ENCODE data around the gene BUB3.
A peak's percentile ranks its signal among the peaks of the same experiment; 100 is the strongest.

BUB3 gene, protein sequence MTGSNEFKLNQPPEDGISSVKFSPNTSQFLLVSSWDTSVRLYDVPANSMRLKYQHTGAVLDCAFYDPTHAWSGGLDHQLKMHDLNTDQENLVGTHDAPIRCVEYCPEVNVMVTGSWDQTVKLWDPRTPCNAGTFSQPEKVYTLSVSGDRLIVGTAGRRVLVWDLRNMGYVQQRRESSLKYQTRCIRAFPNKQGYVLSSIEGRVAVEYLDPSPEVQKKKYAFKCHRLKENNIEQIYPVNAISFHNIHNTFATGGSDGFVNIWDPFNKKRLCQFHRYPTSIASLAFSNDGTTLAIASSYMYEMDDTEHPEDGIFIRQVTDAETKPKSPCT

DNA sequence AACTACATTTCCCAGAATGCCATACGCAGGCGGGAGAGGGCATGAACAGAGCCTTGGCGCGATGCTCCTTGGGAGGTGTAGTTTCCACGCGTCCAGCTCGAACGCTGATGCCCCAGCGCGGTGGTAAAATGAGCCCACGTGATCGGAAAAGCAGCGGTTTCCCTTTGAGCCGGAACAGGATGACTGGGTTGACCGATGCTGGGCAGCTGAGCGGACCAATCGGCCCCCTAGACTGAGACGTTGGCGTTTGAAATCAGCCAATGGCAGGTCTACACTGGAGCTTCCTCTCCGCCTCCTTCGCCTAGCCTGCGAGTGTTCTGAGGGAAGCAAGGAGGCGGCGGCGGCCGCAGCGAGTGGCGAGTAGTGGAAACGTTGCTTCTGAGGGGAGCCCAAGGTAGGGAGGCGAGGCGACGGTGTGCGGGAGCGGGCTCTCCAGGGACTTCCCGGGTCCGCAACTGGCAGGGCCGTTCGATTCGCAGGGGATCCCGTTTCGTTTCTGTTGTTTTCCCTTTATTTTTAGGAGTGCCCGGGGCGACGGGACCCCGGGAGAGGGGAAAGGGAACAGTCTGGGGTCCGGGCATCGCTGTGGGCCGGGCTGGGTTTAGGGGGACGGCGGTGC, at the start of gene BUB3:
TSS of gene BUB3 (plus strand) at position 311 of the 619 bp plus-strand sequence. CDS start 516 bp downstream, outside the sequence.
- peak within 1 kb of the TSS; percentile 73 for H3K4me2 ChIP-seq (ENCODE audit: low read length)
- peak within 1 kb of the TSS; percentile 99 for H3K9ac ChIP-seq (ENCODE audit: low read length)
- H3K36me3 ChIP-seq (ENCODE audit: insufficient read depth, low read length): peaks cover 45% of the 10 kb centered on the region
- TF ChIP-seq, protein P1, sequence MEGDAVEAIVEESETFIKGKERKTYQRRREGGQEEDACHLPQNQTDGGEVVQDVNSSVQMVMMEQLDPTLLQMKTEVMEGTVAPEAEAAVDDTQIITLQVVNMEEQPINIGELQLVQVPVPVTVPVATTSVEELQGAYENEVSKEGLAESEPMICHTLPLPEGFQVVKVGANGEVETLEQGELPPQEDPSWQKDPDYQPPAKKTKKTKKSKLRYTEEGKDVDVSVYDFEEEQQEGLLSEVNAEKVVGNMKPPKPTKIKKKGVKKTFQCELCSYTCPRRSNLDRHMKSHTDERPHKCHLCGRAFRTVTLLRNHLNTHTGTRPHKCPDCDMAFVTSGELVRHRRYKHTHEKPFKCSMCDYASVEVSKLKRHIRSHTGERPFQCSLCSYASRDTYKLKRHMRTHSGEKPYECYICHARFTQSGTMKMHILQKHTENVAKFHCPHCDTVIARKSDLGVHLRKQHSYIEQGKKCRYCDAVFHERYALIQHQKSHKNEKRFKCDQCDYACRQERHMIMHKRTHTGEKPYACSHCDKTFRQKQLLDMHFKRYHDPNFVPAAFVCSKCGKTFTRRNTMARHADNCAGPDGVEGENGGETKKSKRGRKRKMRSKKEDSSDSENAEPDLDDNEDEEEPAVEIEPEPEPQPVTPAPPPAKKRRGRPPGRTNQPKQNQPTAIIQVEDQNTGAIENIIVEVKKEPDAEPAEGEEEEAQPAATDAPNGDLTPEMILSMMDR (IDR thresholded peaks at IDR 0.05; ENCODE audit: low read length): no peak
- TF ChIP-seq EZH2 (IDR thresholded peaks at IDR 0.05; ENCODE audit: borderline replicate concordance, low read length): no peak
- no peaks in the 10 kb centered on the region for H3K9me3 ChIP-seq (ENCODE audit: low read length)
- H2AFZ ChIP-seq (ENCODE audit: low read length): peak within 1 kb of the TSS; percentile 25
- H3K79me2 ChIP-seq (ENCODE audit: insufficient read depth, low read length): peaks cover 46% of the 10 kb centered on the region
- peaks cover 4% of the 10 kb centered on the region; the same call in 1 of the 2 replicates for H3K27me3 ChIP-seq (ENCODE audit: insufficient read depth, low read length)
- peak within 1 kb of the TSS; percentile 85 for H3K27ac ChIP-seq (ENCODE audit: low read depth, low read length, poor library complexity, severe bottlenecking)
- H4K20me1 ChIP-seq (ENCODE audit: insufficient read depth, low read length): no peaks in the 10 kb centered on the region
- no peaks in the 10 kb centered on the region for H3F3A ChIP-seq (ENCODE audit: insufficient read depth, low read length)
- H3K4me3 ChIP-seq (ENCODE audit: low read depth, low read length, poor library complexity, severe bottlenecking): peak within 1 kb of the TSS; percentile 83
- H3K9me2 ChIP-seq (ENCODE audit: low read depth, low read length): no peaks in the 10 kb centered on the region
- H3K4me1 ChIP-seq (ENCODE audit: insufficient read depth, low read length, severe bottlenecking): peaks cover 55% of the 10 kb centered on the region

DNA sequence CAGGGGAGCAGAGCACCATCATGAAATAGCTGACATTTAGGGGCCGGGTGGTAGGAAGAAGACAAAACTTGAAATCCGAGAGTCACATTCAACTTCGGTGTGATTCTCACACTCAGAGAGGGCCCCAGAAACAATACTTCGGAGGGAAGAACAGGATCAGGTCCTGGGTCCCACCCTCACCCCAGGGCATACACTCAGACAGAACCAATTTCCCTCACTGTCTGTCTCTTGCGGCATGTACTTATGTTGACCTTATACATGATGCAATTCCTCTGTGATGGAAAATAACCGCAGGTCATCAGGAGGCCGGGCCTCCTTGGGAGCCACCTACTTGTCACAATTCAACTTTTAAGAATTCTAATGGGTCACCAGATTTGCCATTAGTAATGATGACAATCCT, 44.7 kb upstream of the BUB3 start:
- Histone ChIP-seq H3K27ac (ENCODE audit: low read depth, low read length, poor library complexity, severe bottlenecking) (no peak overlapping the region), H3K9me2 (ENCODE audit: low read depth, low read length) (no peaks in the 10 kb centered on the region), H3K4me3 (ENCODE audit: low read depth, low read length, poor library complexity, severe bottlenecking) (no peak overlapping the region), H3K27me3 (ENCODE audit: insufficient read depth, low read length) (no peaks in the 10 kb centered on the region; the same call in 1 of the 2 replicates), H2AFZ (ENCODE audit: low read length) (no peak overlapping the region), H3K4me2 (ENCODE audit: low read length) (no peak overlapping the region), H3K79me2 (ENCODE audit: insufficient read depth, low read length) (no peaks in the 10 kb centered on the region), H4K20me1 (ENCODE audit: insufficient read depth, low read length) (no peaks in the 10 kb centered on the region), H3K9me3 (ENCODE audit: low read length) (no peaks in the 10 kb centered on the region), H3K36me3 (ENCODE audit: insufficient read depth, low read length) (no peaks in the 10 kb centered on the region), H3K9ac (ENCODE audit: low read length) (no peak overlapping the region), H3F3A (ENCODE audit: insufficient read depth, low read length) (no peaks in the 10 kb centered on the region), H3K4me1 (ENCODE audit: insufficient read depth, low read length, severe bottlenecking) (no peaks in the 10 kb centered on the region)
- TF ChIP-seq, protein P1 (IDR thresholded peaks at IDR 0.05; ENCODE audit: low read length): no peak
- TF ChIP-seq EZH2 (IDR thresholded peaks at IDR 0.05; ENCODE audit: borderline replicate concordance, low read length): no peak

DNA sequence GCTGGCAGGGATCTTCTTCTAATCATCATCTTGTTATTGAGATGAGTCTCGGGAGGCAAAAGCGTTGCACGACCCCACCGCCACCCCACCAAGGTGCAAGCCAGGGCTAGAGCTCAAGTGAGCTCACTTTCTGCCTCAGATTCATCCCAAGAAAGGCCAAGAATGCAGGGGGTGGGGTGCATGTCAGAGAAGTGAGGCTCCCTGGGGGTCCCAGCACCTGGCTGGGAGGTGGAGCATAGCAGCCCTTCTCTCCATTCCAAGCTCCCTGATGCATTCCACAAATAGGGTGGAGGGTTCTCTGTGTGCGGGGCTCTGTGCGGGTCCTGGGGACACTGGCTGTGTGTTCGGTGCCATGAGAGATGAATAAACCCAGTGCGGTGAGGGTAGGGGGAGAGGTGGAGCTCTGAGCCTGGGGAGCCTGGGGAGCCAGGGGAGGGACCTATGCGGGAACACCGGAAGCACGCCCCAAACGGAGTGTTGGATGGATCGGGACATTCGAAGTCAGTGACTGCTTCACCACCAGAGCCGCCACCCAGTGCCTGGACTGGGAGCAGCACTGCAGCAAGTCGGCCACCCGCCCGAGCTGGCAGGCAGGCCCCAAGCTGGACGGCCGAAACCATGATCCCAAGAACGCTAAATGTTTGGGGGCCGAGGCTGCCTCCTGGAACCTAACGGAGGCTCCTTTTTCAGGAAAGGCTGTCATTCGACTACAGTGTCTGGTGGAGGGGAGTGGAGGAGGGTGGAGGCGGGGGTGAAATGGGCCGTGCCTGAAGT, 36.4 kb upstream of the BUB3 start:
- Histone ChIP-seq H3K27me3 (ENCODE audit: insufficient read depth, low read length) (0 out of 2 replicates have a peak, but pooled peaks cover 3% of the 10 kb centered on the region), H3K79me2 (ENCODE audit: insufficient read depth, low read length) (no peaks in the 10 kb centered on the region), H3K9me2 (ENCODE audit: low read depth, low read length) (no peaks in the 10 kb centered on the region), H4K20me1 (ENCODE audit: insufficient read depth, low read length) (no peaks in the 10 kb centered on the region), H3K4me3 (ENCODE audit: low read depth, low read length, poor library complexity, severe bottlenecking) (no peak overlapping the region), H3K9ac (ENCODE audit: low read length) (no peak overlapping the region), H2AFZ (ENCODE audit: low read length) (no peak overlapping the region), H3F3A (ENCODE audit: insufficient read depth, low read length) (no peaks in the 10 kb centered on the region), H3K36me3 (ENCODE audit: insufficient read depth, low read length) (no peaks in the 10 kb centered on the region), H3K9me3 (ENCODE audit: low read length) (no peaks in the 10 kb centered on the region), H3K4me2 (ENCODE audit: low read length) (no peak overlapping the region), H3K4me1 (ENCODE audit: insufficient read depth, low read length, severe bottlenecking) (no peaks in the 10 kb centered on the region), H3K27ac (ENCODE audit: low read depth, low read length, poor library complexity, severe bottlenecking) (no peak overlapping the region)
- no peak for TF ChIP-seq EZH2 (IDR thresholded peaks at IDR 0.05; ENCODE audit: borderline replicate concordance, low read length)
- TF ChIP-seq, protein P1 (IDR thresholded peaks at IDR 0.05; ENCODE audit: low read length): no peak
